Vagina (tissue), 2 donors: ENCODE results near the gene GVQW3.
"Not testable (repeated sequence)": the region's sequence is repeated elsewhere in the genome, so short reads cannot be mapped to it uniquely, and the experiment has no call there.

Experiments used
- CTCF ChIP-seq, 3 experiments: fragments of 450-650 bp in 2 of 3; fragments of 200-600 bp in 1 of 3; sonication (generic) in 1 of 3; IDR thresholded peaks; one replicate each; pipeline ENCODE4 v1.5.1; 2017 to 2019; ENCODE audit warnings: antibody characterized with exemption in 3 of 3, mild to moderate bottlenecking in 2 of 3, moderate library complexity in 2 of 3
- POLR2AphosphoS5 ChIP-seq, 2 donors: sonication (generic); formaldehyde crosslinking; IDR thresholded peaks; one replicate each; pipeline ENCODE4 v1.9.0; 2017; ENCODE audit warnings: antibody characterized with exemption in 2 of 2, mild to moderate bottlenecking in 2 of 2, low read depth in 1 of 2; ENCODE audit not compliant: insufficient read depth in 1 of 2

GRCh38 chr11:76401484-76401883 is 20.4 kb downstream of the GVQW3 start:
- not testable (repeated sequence) for TF ChIP-seq CTCF (IDR thresholded peaks at IDR 0.05); POLR2AphosphoS5 (IDR thresholded peaks at IDR 0.05; ENCODE audit: insufficient read depth in 1 of 2, low read depth in 1 of 2)
